K562 (cell line): ENCODE results near the gene AGRP. TPM values are rescaled to one million over a fixed set of nuclear protein-coding genes. Genes with fewer than 3 reads are reported as not detected.
A peak's percentile ranks its signal among the peaks of the same experiment; 100 is the strongest.

ENCODE experiments used
- BHLHE40 ChIP-seq: IDR thresholded peaks from 2 replicates; pipeline ENCODE4 v1.6.1; 2011; ENCODE audit warnings: low read length, improper control_type of control experiment
- CBFA2T2 ChIP-seq: fragments of 450-650 bp; conservative IDR thresholded peaks from 2 replicates; pipeline ENCODE4 v1.6.1; 2017; ENCODE audit warnings: mild to moderate bottlenecking
- HDAC2 ChIP-seq: fragments of 450-650 bp; IDR thresholded peaks from 2 replicates; pipeline ENCODE4 v1.6.1; 2016; ENCODE audit warnings: mild to moderate bottlenecking
- KLF16 ChIP-seq: IDR thresholded peaks from 2 replicates; pipeline ENCODE4 v1.6.1; 2016; ENCODE audit warnings: antibody characterized with exemption
- PML ChIP-seq: IDR thresholded peaks from 2 replicates; pipeline ENCODE4 v1.6.1; 2012; ENCODE audit warnings: low read length, inconsistent platforms
- TAF1 ChIP-seq: IDR thresholded peaks from 2 replicates; pipeline ENCODE4 v1.6.1; 2011; ENCODE audit warnings: mild to moderate bottlenecking, low read length, moderate library complexity; ENCODE audit not compliant: insufficient read depth, control insufficient read depth, severe bottlenecking; ENCODE audit errors: extremely low read depth
- TBP ChIP-seq: optimal IDR thresholded peaks from 2 replicates; pipeline ENCODE3; 2011; ENCODE audit warnings: low read depth, low read length, improper control_type of control experiment
- ZBTB33 ChIP-seq: sonication (generic); formaldehyde crosslinking; IDR thresholded peaks from 2 replicates; pipeline ENCODE4 v1.8.1; 2023; ENCODE audit warnings: mild to moderate bottlenecking, missing genetic modification reagents
- ZNF134 ChIP-seq: fragments of 250-450 bp; sonication (Bioruptor Pico); conservative IDR thresholded peaks from 2 replicates; pipeline ENCODE4 v1.4.0; 2020
- ZNF384 ChIP-seq: IDR thresholded peaks from 2 replicates; pipeline ENCODE4 v1.6.1; 2012; ENCODE audit warnings: low read depth, low read length, improper control_type of control experiment
- ZNF639 ChIP-seq, 2 experiments: fragments of 200-800 bp in 1 of 2; sonication (Bioruptor generic) in 1 of 2; sonication (generic) in 1 of 2; formaldehyde crosslinking in 1 of 2; IDR thresholded peaks in 1 of 2; conservative IDR thresholded peaks in 1 of 2; 2 replicates each; pipeline versions ENCODE4 v1.5.0 to v1.6.1; 2016 to 2020; ENCODE audit warnings: missing compliant biosample characterization in 1 of 2, missing genetic modification characterization in 1 of 2, missing genetic modification reagents in 1 of 2
- polyA plus RNA-seq, 8 experiments: library from polyadenylated mRNA; depleted of rRNA in 4 of 8; stranded (reverse) in 5 of 8; unstranded in 3 of 8; fragments of >200 nt; fragmentation: Nextera tagmentation in 2 of 8; fragmentation: Illumina TruSeq in 1 of 8; extraction: Ambion mirVana in 2 of 8; extraction: Trizol in 1 of 8; gene quantifications; 2 replicates each; pipeline versions ENCODE4 v1.2.1 to v1.2.3, GENCODE V29; 2011 to 2014; ENCODE audit warnings: inconsistent platforms in 1 of 8, missing spikeins in 1 of 8
- total RNA-seq, 7 experiments: library from RNA; depleted of rRNA in 6 of 7; stranded (reverse); fragments of >200 nt in 6 of 7; fragmentation: Illumina TruSeq in 2 of 7; extraction: Trizol in 2 of 7; gene quantifications; 2 replicates each; pipeline versions ENCODE4 v1.2.1 to v1.2.3, GENCODE V29; 2011 to 2021; ENCODE audit warnings: low replicate concordance in 1 of 7
- TF ChIP-seq, protein P1 (sequence below): sonication (generic); formaldehyde crosslinking; IDR thresholded peaks from 2 replicates; pipeline ENCODE4 v1.8.0; 2022; ENCODE audit warnings: mild to moderate bottlenecking, missing genetic modification reagents

AGRP gene
- total and polyA plus RNA-seq, 9 of the 15 experiments (the other 6 are each of a cell fraction or from before 2014, with no cell fraction given) = not detected

DNA sequence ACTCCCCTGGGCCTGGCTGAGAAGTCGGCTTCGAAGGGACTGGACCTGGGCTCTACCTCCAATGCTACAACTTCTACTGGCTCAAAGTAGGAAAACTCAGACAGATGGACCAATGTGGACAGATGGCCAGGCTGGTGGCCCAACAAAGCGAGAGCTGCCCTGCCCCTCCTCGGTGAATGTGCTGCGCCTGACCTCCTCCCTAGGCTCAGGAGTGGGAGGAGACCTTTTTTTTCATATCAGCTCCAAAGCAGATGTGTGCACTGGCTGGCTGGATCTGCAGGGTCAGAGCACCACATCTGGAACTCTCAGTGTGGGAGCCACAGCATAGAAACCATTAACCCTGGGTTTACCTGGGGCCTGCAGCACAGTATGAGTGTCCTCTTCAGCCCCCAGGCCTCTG, 23.2 kb downstream of the AGRP start (continued):
- TF ChIP-seq, protein P1, sequence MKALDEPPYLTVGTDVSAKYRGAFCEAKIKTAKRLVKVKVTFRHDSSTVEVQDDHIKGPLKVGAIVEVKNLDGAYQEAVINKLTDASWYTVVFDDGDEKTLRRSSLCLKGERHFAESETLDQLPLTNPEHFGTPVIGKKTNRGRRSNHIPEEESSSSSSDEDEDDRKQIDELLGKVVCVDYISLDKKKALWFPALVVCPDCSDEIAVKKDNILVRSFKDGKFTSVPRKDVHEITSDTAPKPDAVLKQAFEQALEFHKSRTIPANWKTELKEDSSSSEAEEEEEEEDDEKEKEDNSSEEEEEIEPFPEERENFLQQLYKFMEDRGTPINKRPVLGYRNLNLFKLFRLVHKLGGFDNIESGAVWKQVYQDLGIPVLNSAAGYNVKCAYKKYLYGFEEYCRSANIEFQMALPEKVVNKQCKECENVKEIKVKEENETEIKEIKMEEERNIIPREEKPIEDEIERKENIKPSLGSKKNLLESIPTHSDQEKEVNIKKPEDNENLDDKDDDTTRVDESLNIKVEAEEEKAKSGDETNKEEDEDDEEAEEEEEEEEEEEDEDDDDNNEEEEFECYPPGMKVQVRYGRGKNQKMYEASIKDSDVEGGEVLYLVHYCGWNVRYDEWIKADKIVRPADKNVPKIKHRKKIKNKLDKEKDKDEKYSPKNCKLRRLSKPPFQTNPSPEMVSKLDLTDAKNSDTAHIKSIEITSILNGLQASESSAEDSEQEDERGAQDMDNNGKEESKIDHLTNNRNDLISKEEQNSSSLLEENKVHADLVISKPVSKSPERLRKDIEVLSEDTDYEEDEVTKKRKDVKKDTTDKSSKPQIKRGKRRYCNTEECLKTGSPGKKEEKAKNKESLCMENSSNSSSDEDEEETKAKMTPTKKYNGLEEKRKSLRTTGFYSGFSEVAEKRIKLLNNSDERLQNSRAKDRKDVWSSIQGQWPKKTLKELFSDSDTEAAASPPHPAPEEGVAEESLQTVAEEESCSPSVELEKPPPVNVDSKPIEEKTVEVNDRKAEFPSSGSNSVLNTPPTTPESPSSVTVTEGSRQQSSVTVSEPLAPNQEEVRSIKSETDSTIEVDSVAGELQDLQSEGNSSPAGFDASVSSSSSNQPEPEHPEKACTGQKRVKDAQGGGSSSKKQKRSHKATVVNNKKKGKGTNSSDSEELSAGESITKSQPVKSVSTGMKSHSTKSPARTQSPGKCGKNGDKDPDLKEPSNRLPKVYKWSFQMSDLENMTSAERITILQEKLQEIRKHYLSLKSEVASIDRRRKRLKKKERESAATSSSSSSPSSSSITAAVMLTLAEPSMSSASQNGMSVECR (CRISPR knock-in tag) = 0 out of 2 replicates have a peak, but pooled peaks have one; percentile 43
- TF ChIP-seq BHLHE40 (peak; percentile 46; the same call in 1 of the 2 replicates), ZBTB33 (0 out of 2 replicates have a peak, but pooled peaks have one; percentile 17), ZNF639 (CRISPR knock-in tag; conservative IDR thresholded peaks at IDR 0.05 in 1 of 2, IDR thresholded peaks at IDR 0.05 in 1 of 2) (0 out of 4 replicates have a peak, but pooled peaks of 1 of the 2 experiments have one; percentile 25), HDAC2 (0 out of 2 replicates have a peak, but pooled peaks have one; percentile 14), CBFA2T2 (peak; percentile 92), ZNF384 (peak; percentile 90), ZNF134 (CRISPR knock-in tag) (no peak), KLF16 (peak; percentile 81), TBP (no peak), PML (peak; percentile 62; the same call in 1 of the 2 replicates), TAF1 (peak; percentile 23)
